ENCODE data around the gene PCED1A.
"Not testable (repeated sequence)": the region's sequence is repeated elsewhere in the genome, so short reads cannot be mapped to it uniquely, and the experiment has no call there.

PCED1A gene

DNA sequence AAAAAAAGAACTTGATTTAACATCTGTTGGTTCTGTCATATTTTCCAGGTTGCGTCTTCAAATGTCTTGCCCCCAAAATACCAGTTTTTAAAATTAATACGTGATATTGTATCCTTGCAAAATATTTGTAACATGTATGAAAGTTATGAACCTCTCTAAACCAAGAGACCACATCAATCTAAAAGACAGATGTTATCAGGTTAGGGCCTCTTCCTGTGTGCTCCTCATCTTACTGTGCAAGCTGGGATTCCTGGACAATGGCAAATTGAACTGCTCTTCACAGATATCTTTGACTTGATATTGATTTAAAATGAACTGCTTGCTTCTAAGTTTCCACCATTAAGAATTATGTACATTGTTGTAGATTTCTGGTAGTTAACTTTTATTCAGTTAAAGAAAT is 14.7 kb downstream of the PCED1A start:
- DNase-seq, result no peak

DNA sequence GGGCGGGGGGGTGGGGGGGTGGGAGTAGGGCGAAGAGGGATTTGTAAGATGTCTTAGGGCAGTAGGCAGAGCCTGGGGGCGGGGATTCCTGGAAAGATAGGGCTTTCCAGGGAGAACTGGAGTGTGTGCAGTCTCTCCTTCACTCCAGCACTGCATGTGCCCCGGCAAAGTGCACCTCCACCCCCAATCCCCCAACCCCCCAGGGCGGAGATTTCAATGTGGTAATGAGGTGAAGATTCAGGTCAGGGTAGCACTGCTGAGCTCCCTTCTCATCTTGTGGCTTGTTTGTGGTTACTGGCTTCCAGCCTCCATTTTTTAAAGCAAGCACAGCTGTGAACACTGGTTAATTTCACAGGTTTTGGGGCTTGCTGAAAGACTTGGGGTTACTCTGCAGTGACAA is 18.4 kb downstream of the PCED1A start:
- no peak for DNase-seq

DNA sequence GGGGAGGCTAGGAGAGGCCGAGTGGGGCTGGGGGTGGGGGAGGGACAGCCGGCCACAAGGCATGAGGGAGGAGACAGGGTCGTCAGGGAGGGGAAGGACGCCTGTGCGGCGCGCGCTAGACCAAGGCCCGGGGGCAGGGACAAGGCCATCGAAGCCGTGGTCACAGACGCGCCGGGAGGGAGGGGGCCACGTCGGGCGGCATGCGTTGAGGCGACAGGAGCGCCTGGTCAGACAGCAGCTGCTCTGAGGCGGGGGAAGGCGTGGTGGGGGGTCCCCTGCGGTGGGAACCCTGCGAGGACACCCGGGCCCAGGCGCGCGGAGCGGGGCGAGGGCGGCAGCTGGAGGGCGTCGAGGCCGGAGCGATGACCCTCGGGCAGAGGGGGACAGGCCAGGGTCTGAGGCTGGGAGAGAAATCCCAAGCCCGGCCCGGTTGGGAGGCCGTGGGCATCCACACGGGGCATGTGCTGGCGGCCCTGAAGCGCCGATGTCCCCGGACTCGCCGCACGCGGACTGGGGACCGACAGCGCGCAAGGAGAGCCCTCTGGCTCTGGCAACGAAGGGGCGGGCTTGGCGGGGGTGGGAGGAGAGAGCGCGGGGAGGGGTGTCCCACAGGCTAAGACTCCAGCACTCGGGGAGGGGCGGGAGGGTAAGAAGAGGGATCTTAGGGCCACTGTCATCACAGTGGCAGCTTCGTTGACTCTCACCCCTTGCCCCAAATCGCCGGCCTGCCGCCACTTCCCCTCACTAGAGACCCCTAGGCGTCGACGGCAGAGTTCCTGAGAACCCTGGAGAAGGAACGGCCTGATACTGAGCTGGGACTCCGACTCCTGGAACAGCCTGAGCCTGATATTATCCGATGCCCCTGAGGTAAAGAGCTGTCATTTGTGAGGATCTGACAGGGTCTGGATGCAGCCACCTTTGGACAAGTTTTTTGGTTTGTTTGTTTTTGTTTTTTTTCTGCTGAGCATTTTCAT is 19.3 kb downstream of the PCED1A start:
- no peak for DNase-seq

DNA sequence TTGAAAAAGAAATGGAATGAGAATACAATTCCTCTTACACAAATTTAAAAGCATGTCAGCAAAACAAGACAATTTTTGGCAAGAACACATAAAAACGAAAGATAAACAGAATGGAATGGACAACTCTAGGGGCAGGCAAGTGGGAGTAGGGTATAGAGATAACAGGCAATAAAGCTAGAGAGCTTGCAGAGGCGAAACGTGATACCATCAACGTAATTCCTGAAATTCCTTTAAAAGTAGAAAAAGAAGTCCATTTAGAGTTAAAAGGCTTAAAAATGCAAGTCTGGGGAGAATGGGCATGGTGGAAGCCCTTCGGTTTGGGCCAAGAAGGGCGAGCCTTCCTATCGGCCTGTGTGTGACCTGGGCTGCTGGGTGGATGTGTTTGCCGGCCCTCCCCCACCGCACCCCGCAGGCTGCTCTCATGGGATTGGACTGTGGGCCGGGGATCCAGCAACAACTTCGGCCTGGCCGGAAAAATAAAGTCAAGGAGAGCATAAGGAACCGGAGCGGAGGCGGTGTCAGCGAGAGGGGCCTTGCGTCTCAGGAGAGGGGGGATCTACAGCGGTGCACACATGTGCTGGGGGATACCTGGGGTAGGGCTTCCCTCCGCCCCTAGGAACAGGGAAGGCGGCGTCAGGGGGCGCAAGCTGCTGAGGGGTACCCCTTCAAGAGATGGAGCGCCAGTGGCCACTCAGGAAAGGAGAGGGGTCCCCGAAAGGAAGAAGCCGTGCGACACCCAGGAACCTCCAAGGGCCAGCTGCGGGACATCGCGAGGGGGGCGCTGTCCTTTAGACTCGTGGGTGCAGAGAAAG is 20.2 kb downstream of the PCED1A start:
- no peak for DNase-seq

DNA sequence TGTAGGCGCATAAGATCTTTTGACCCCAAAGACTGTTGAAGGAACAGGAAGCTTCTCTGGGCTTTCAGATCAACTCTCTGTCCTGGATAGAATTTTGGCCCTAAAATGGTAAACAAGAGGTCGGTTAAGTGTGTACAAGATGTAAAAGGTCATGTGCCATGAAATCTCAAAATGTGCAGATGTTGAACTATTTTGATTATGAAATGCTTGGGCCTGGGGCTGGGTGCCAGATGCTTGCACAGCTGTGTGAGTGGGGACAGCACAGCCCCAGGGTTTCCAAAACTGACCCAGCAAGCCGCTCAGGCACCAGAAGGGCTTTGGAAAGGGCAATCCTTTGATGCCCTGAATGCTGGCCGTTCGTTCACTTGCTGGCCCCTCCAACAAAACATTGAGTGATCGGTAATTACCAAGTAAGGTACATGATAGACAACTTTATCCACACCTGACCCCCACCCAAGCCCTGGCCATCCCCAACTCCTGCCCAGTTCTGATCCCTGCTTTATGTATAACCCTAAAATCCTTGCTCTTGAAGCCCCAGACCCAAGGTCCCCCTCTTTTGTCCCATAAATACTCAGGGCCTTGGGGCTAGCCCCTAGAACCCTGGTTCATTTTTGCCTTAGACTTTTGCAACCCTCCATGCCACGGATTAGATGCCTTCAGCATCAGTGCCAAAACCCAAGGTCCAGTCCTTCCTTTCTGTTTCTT is 22.4 kb downstream of the PCED1A start:
- no peak for DNase-seq

DNA sequence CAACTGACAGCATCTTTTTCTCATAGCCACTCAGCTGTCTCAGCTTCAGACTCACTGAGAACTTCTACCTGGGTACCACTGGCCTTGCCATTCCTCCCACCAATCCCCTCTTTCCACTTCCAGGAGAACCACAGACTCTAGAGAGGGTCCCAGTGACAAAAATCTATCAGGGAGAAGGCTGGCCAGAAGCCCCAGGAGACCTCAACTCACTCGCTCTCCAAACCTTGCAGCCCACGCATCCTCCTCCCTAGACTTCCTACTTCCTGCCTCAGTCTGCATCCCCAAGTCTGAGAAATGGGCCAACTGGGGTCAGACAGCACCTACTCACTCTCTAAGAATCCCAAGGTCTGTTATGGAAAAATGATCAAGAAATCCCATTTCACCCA is 23.1 kb downstream of the PCED1A start:
- no peak for DNase-seq

DNA sequence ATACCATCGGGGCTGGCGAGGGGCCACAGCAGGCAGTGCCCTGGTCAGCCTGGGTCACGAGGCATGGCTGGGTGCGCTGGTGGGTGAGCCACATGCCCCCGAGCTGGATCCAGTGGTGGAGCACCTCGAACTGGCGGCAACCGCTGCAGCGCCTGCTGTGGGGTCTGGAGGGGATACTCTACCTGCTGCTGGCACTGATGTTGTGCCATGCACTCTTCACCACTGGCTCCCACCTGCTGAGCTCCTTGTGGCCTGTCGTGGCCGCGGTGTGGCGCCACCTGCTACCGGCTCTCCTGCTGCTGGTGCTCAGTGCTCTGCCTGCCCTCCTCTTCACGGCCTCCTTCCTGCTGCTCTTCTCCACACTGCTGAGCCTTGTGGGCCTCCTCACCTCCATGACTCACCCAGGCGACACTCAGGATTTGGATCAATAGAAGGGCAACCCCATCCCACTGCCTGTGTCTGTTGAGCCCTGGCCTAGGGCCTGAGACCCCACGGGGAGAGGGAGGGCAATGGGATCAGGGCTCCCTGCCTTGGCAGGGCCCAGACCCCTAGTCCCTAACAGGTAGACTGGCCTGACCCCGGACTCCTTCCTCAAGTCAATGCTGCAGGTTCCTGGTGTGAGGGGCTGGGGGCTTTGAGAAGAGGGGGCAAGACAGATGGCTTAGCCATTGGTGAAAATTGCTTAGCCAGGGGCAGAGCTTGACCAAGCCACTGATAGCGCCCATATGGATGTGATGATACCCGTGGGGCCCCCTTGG is 23.7 kb downstream of the PCED1A start:
- DNase-seq, result no peak

DNA sequence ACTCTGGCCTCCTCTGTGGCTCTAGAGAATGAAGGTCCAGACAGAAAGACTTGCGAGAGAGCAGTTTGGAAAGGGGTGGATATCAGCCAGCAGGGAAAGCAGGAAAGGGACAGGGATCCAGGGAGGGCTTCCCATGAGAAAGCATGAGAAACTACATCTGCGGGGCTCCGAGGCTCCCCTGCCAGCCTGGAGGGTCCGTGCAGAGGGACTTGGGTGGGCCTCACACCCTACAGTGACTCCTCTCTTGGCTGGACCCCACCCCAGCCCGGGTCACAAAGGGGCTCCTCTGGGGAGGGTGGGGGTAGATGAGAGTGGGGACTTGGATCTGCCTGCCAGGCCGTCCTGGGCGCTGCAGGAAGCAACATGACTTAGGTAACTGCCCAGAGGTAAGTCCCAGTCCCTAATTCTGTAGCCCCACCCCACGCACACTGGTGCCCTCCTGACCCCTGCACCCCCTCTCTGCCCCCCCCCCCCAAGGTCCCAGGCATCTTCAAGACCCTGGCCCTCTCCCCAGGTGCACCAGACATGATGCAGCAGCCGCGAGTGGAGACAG is 24.3 kb downstream of the PCED1A start, which contains the start of gene TMEM239:
Gene TMEM239 (plus strand): TSS at position 335 of the 553 bp plus-strand sequence. CDS start 191 bp downstream, at position 526.
- DNase-seq, result no peak

DNA sequence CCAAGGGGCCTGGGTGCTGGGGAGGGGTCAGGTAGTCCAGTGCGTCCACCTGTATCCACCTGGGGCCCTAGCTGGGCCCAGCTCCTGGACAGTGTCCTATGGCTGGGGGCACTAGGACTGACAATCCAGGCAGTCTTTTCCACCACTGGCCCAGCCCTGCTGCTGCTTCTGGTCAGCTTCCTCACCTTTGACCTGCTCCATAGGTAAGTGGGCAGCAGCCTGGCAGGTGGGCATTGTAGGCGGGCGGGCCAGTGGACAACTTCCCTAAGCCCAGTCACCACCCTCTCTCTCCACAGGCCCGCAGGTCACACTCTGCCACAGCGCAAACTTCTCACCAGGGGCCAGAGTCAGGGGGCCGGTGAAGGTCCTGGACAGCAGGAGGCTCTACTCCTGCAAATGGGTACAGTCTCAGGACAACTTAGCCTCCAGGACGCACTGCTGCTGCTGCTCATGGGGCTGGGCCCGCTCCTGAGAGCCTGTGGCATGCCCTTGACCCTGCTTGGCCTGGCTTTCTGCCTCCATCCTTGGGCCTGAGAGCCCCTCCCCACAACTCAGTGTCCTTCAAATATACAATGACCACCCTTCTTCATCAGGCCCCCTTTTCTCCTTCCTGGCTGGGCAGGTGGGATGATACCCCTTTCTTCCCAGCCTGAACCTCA is 25.1 kb downstream of the PCED1A start:
- DNase-seq, result no peak

DNA sequence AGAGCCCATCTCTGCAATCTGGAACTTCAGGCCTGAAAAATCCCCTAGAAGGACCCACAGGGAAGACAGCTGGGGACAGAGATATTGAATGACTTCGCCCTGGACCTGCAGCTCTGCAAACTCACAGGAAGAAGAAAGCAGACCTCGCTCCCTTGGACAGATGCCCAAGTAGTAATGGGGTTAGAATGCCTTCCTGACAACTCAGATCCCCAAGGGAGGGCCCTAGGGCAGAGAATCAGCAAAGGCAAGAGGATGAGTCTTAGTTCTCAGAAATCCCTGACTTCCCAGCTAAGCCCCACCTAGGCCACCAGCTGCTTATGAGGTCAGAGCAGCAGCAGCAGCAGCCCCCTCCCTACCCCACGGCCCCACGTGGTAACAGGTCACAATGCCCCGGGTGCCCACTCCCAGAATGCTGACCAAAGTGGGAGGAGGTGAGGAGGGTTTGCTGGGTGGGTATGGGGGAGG is 25.8 kb downstream of the PCED1A start, which contains the start of gene C20orf141:
Gene C20orf141 (plus strand): TSS at position 401 of the 465 bp plus-strand sequence. CDS start 198 bp downstream, outside the sequence.
- DNase-seq, result no peak

DNA sequence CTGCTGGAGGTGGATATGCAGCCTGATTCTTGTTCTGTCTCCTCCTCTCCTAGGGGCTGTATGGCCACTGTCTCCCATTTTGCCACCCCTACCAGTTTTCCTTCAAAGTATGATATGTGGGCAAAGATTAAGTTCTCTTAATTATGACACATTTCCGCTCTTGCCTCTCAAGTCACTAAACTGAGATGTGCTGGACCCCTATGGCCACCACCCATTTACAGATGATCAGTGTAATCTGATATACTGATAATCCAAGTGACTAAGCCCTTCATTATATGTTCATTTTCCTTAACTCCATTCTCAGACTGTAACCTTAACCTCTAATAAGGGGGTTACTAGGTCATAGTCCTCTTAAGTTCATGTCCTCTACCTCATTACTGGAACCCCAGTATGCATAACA is 26.4 kb downstream of the PCED1A start:
- DNase-seq, result no peak

DNA sequence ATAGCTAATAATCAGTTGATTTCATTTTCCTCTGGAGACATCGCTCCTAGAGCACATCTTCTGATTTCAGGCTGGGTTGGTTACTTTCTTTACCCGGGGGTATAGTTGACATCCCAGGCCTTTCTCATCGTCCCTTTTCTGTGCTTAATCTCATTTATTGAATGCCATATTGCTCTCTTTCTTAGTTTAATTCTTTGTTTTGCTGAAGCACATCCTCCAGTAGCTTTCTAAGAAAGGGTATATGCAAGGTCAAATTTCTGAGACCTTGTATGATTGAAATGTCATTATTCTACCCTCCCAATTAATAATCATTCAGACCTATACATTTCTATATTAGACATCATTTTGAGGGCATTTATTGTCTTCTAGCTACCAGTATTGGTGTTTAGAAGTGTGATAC is 28.3 kb downstream of the PCED1A start:
- no peak for DNase-seq

DNA sequence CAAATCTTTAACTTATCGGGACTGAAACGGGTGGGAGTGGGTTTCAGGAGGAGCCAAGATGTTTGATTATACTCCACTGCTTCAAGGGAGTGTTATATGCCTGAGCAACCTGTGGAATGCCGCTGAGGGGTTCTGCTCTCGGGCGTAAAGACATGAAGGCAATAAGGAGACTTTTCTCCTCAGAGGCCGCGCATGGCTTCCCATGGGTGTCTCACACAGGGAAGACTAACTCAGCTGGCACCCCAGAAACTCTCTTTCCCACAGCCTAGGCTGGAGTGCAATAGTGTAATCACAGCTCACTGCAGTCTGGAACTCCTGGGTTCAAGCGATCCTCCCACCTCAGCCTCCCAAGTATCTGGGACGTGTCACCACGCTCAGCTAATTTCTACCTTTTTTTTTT is 30.8 kb downstream of the PCED1A start:
- DNase-seq, result no peak

DNA sequence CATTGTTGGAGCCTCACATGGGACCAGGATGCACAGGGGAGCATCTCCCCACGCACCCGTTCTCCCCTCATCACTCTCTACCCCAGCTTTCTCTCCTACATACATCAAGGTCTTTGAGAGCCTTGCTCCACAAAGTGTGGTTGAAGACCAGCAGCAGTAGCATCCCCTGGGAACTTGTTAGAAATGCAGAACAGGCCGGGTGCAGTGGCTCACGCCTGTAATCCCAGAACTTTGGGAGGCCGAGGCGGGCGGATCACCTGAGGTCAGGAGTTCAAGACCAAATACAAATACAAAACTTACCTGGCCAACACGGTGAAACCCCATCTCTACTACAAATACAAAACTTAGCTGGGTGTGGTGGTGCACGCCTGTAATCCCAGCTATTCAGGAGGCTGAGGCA is 32.5 kb downstream of the PCED1A start:
- DNase-seq, result not testable (repeated sequence)

DNA sequence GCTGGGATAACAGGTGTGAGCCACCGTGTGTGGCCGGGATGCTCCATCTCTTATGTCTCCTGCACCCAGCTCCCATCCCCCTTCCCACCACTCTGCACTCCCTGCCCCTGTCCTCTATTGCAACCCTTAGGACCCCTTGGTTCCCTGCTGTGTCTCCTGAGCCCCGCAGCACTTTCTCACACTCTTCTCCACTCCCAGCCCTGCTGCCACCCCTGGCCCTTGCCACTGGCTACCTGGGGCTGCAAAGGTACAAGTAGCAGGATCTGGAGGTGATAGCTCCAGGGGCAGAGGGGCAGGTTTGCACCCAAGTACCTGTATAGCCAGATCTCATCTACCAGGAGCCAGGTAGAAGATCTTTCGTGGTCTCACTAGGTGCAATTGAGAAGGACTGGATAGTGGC is 33.4 kb downstream of the PCED1A start:
- DNase-seq, result no peak

DNA sequence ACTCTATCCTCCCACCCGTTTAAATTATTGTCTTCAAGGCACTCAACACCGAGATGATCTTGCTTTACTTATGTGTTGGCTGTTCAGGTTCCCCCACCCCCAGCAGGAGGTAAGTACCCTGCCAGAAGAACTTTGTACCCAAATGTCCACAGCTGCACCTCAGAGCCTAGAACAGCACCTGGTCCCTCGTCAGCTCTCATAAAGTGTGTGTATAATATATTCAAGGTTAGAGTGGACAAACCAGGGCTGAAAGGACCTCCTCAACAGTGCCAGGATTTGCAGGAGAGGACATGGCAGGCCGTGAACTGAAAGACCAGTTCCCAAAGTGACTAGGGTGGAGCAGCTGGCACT is 34.1 kb downstream of the PCED1A start:
- DNase-seq, result no peak

DNA sequence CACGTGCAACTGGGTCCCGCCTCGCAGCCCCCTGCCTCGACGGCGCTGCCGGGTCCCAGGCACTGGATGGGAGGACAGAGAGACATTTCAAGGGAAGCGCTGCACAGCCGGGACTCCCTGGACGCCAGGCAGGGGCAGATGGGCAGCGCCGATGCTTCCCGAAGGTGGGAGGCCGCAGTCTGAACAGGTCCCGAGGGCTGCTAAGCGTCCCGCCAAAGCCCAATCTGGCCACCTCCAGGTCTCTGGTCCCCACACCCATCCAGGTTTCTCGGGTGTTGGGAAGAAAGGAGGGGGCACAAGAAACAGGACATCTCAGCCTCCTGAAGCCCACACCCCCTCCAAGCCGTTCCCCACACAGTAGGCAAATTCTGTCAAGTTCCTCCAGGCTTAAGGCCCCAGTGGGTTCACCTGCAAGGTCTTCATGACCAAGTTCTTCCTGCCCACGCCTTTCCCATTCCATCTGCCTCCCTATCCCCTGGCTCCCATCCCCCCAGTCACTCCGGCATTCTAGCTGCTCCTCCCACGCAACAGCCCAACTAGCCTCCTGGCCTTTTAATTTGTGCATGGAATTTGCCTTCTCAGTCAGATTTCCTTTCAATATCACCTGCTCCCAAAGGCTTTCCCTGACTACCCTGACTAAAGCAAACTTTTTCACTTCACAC is 34.6 kb downstream of the PCED1A start:
- DNase-seq, result no peak

DNA sequence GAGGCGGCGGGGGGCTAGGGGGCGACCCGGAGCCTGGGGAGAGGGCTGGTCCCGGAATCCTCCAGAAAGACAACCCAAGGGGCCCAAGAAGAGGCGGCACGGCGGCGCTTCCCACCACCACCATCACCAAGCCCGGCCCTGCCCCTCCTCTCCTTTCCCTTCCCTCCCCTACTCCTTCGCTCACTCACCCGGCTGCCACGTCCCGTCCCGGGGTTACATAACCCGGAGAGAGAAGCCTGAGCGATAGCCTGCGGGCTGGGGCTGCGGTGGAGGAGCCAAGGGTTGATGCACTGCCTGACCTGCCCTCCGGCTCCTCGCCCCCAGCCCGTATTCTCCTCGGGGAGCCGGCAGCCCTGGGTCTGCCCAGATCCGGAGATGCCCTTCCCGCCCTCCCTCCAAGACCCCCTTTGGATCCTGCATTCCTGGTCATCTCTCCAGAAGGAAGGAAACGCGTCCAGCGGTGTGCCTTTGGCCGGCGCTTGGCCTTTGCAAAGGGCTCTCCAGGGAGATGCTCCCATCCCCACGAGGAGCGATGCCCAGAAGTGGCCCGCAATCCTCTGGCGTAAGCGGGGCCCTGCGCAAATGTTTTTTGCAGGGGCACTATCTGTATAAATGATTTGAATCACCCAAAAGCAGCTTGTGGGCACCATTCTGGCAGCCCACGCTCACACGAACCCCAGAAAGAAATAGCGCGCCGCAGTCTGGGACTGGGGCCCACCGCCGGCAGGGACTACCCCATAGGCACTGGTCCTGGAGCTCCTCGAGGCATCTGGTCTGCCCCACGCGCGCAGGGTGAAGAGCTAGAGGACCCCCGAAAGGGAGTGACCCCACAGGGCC is 35.4 kb downstream of the PCED1A start:
- no peak for DNase-seq

DNA sequence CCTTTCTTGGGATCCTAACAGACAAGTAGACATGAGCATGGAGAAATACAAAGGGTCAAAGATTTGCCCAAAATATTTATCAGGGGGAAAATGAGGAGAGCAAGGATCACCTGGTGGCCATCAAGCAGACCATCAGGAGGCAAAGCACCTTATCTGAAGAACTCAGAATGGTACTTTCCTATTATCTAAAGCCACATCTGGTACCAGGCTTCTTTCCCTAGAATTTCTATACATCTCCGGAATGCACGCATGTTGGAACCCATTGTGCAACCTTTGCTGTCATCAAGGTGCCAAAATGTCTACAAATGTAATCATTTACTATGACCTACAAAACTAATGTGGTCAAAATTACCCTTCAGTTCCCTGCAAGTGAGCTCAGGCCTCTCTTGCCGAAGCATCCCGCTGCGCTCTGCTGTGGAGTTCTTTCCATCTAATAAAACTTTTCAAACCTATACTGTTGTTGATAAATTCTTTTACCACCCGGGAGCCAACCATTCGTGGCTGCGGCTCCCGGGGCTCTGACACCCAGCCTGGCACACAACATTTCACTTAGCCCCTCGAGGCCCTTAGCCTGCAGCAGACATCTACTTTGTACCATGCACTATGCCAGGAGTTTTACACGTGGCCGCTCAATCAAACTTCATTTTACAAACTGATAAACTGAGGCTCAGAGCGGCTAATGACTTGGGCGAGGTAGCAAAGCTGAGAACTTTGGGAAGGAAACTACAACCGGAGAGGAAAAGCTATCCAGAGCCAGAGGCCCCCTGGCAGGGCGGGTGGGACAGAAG is 36.2 kb downstream of the PCED1A start:
- no peak for DNase-seq

Data from stimulated activated CD4-positive, alpha-beta T cell treated with anti-CD3 and anti-CD28 coated beads, Interleukin-2, amount 100 ng/mL, for 48 hours (primary cell).